ENCODE data around the gene KRT84.

KRT84 gene

GRCh38 chr12:52362118-52362726 is 23.2 kb downstream of the KRT84 start:
- no peak for DNase-seq (ENCODE audit: low read depth in 3 of 3)

- DNase-seq (ENCODE audit: low read depth in 3 of 3), result no peak
These were observed 23.9 kb downstream of the KRT84 start for GRCh38 chr12:52361553-52361952.

- no peak for DNase-seq (ENCODE audit: low read depth in 3 of 3)
These were observed 24.7 kb downstream of the KRT84 start for GRCh38 chr12:52360663-52361271.

- DNase-seq (ENCODE audit: low read depth in 3 of 3), result no peak
These were observed 25.3 kb downstream of the KRT84 start for GRCh38 chr12:52360106-52360662.

- no peak for DNase-seq (ENCODE audit: low read depth in 3 of 3)
These were observed 25.8 kb downstream of the KRT84 start for GRCh38 chr12:52359621-52360061.

- no peak for DNase-seq (ENCODE audit: low read depth in 3 of 3)
These were observed 26.7 kb downstream of the KRT84 start for GRCh38 chr12:52358575-52359350.

GRCh38 chr12:52356762-52357580 is 28.5 kb downstream of the KRT84 start:
- no peak for DNase-seq (ENCODE audit: low read depth in 3 of 3)

GRCh38 chr12:52356031-52356761 is 29.3 kb downstream of the KRT84 start:
- DNase-seq (ENCODE audit: low read depth in 3 of 3), result no peak

- no peak for DNase-seq (ENCODE audit: low read depth in 3 of 3)
These were observed 30.3 kb downstream of the KRT84 start for GRCh38 chr12:52355176-52355575.

- no peak for DNase-seq (ENCODE audit: low read depth in 3 of 3)
These were observed 31.3 kb downstream of the KRT84 start for GRCh38 chr12:52354200-52354599.

GRCh38 chr12:52353766-52354165 is 31.7 kb downstream of the KRT84 start:
- no peak for DNase-seq (ENCODE audit: low read depth in 3 of 3)

GRCh38 chr12:52352951-52353350 is 32.5 kb downstream of the KRT84 start:
- DNase-seq (ENCODE audit: low read depth in 3 of 3), result no peak

- DNase-seq (ENCODE audit: low read depth in 3 of 3), result no peak
These were observed 34.0 kb downstream of the KRT84 start for GRCh38 chr12:52351196-52352059.

- no peak for DNase-seq (ENCODE audit: low read depth in 3 of 3)
These were observed 34.7 kb downstream of the KRT84 start for GRCh38 chr12:52350786-52351185.

GRCh38 chr12:52350021-52350620 is 35.3 kb downstream of the KRT84 start:
- no peak for DNase-seq (ENCODE audit: low read depth in 3 of 3)

- DNase-seq (ENCODE audit: low read depth in 3 of 3), result no peak
These were observed 36.3 kb downstream of the KRT84 start for GRCh38 chr12:52349196-52349595.

- no peak for DNase-seq (ENCODE audit: low read depth in 3 of 3)
These were observed 37.6 kb downstream of the KRT84 start for GRCh38 chr12:52347551-52348510.

- no peak for DNase-seq (ENCODE audit: low read depth in 3 of 3)
These were observed 38.4 kb downstream of the KRT84 start for GRCh38 chr12:52347016-52347415.

GRCh38 chr12:52346593-52346992 is 38.9 kb downstream of the KRT84 start:
- DNase-seq (ENCODE audit: low read depth in 3 of 3), result no peak

All from stimulated activated CD4-positive, alpha-beta T cell treated with anti-CD3 and anti-CD28 coated beads, TNF-alpha, amount 100 ng/mL, for 24 hours (primary cell).